Smooth muscle cell (in vitro differentiated cells): ENCODE data around the gene METRN. TPM values are rescaled to one million over a fixed set of nuclear protein-coding genes. Genes with fewer than 3 reads are reported as not detected.

Source experiments
- DNase-seq: peaks from one replicate; lab custom pipeline; 2025; ENCODE audit not compliant: unreplicated experiment; lab: John Stamatoyannopoulos, UW
- H2AFZ ChIP-seq: fragments of 200-600 bp; sonication (generic); 2 replicates; pipeline ENCODE4 v1.6.0; 2016; ENCODE audit warnings: antibody characterized with exemption, low read depth, mild to moderate bottlenecking
- H3F3A ChIP-seq: fragments of 200-600 bp; sonication (generic); 2 replicates; pipeline ENCODE4 v1.6.0; 2017; ENCODE audit warnings: antibody characterized with exemption, low read depth
- H3K27ac ChIP-seq: fragments of 200-600 bp; sonication (generic); 2 replicates; pipeline ENCODE4 v1.5.1; 2016; ENCODE audit warnings: low read depth, mild to moderate bottlenecking
- H3K27me3 ChIP-seq: fragments of 200-600 bp; sonication (generic); 2 replicates; pipeline ENCODE4 v1.6.1; 2016; ENCODE audit warnings: low read depth, mild to moderate bottlenecking
- H3K36me3 ChIP-seq: fragments of 200-600 bp; sonication (generic); 2 replicates; pipeline ENCODE4 v1.5.1; 2016; ENCODE audit warnings: low read depth
- H3K4me1 ChIP-seq: fragments of 200-600 bp; sonication (generic); 2 replicates; pipeline ENCODE4 v1.5.1; 2016; ENCODE audit warnings: low read depth
- H3K4me2 ChIP-seq: fragments of 200-600 bp; sonication (generic); 2 replicates; pipeline ENCODE4 v1.6.0; 2016; ENCODE audit warnings: mild to moderate bottlenecking
- H3K4me3 ChIP-seq: fragments of 200-600 bp; sonication (generic); 2 replicates; pipeline ENCODE4 v1.5.1; 2016; ENCODE audit warnings: mild to moderate bottlenecking
- H3K79me2 ChIP-seq: fragments of 200-600 bp; sonication (generic); 2 replicates; pipeline ENCODE4 v1.6.0; 2016; ENCODE audit warnings: low read depth, mild to moderate bottlenecking
- H3K9ac ChIP-seq: fragments of 200-600 bp; sonication (generic); 2 replicates; pipeline ENCODE4 v1.6.0; 2016; ENCODE audit warnings: low read depth
- H3K9me3 ChIP-seq: fragments of 200-600 bp; sonication (generic); replicated peaks from 2 replicates; pipeline ENCODE4 v1.5.1; 2016; ENCODE audit warnings: low read depth
- H4K20me1 ChIP-seq: fragments of 200-600 bp; sonication (generic); 2 replicates; pipeline ENCODE4 v1.6.0; 2016; ENCODE audit warnings: low read depth
- CTCF ChIP-seq: fragments of 200-600 bp; sonication (generic); IDR thresholded peaks from 2 replicates; pipeline ENCODE4 v1.5.1; 2017; ENCODE audit warnings: borderline replicate concordance, mild to moderate bottlenecking, antibody characterized with exemption; ENCODE audit not compliant: insufficient read depth, poor library complexity, severe bottlenecking
- WGBS: methylation state at CpG from one replicate; pipeline ENCODE4 v1.1.7; 2016; ENCODE audit warnings: low lambda C conversion rate; 5-methylcytosine and 5-hydroxymethylcytosine counted together
- polyA plus RNA-seq: library from polyadenylated mRNA; unstranded; fragments of >200 nt; fragmentation: Nextera tagmentation; extraction: Ambion mirVana; gene quantifications from 2 replicates; pipeline ENCODE4 v1.2.1, GENCODE V29; 2016
- total RNA-seq: library from RNA; depleted of rRNA; stranded (reverse); fragments of >200 nt; gene quantifications from 2 replicates; pipeline ENCODE4 v1.2.3, GENCODE V29; 2014

Gene METRN
- total and polyA plus RNA-seq, 2 experiments from 2014 or later = 30.6 to 193 TPM

DNA sequence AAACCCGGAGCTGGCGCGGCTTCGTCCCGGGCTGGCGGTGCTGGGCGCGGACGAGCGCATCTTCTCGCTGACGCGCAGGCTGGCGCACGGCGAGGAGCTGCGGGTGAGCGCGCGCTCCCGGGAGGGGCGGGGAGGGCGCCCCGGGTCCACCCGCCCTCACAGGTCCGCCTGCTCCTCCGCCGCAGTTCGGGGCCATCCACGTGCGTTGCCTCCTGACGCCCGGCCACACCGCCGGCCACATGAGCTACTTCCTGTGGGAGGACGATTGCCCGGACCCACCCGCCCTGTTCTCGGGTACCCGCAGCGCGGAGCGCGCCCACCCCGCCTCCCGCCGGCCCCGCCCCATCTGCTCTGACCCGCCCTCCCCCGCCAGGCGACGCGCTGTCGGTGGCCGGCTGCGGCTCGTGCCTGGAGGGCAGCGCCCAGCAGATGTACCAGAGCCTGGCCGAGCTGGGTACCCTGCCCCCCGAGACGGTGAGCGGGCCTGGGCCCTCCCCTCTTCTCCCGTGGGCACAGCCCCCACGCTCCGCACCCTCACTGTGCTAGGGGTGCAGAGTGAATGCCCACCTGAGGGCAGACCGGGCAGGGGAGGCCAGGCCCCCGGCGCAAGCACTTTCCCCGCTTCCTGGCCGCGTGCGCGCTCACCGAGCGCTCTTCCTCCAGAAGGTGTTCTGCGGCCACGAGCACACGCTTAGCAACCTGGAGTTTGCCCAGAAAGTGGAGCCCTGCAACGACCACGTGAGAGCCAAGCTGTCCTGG lies 13.4 kb downstream of the METRN start:
- no peaks in the 10 kb centered on the region for H3K27me3 ChIP-seq
- peak overlapping the region; percentile 99 for H3K4me2 ChIP-seq
- no peak overlapping the region for H3K27ac ChIP-seq
- H3K9ac ChIP-seq = peak overlapping the region; percentile 35
- H3K4me1 ChIP-seq = peaks cover 10% of the 10 kb centered on the region
- H4K20me1 ChIP-seq = no peaks in the 10 kb centered on the region
- DNase-seq = peak; percentile 34
- no peak for TF ChIP-seq CTCF
- no peaks in the 10 kb centered on the region for H3K36me3 ChIP-seq
- peak overlapping the region; percentile 69 for H3K4me3 ChIP-seq
- H3K79me2 ChIP-seq = no peaks in the 10 kb centered on the region
- H3K9me3 ChIP-seq = no peaks in the 10 kb centered on the region
- no peak overlapping the region for H2AFZ ChIP-seq
- H3F3A ChIP-seq = peaks cover 4% of the 10 kb centered on the region
- 5% methylated on average over 10 of the region's 80 CpGs for WGBS

DNA sequence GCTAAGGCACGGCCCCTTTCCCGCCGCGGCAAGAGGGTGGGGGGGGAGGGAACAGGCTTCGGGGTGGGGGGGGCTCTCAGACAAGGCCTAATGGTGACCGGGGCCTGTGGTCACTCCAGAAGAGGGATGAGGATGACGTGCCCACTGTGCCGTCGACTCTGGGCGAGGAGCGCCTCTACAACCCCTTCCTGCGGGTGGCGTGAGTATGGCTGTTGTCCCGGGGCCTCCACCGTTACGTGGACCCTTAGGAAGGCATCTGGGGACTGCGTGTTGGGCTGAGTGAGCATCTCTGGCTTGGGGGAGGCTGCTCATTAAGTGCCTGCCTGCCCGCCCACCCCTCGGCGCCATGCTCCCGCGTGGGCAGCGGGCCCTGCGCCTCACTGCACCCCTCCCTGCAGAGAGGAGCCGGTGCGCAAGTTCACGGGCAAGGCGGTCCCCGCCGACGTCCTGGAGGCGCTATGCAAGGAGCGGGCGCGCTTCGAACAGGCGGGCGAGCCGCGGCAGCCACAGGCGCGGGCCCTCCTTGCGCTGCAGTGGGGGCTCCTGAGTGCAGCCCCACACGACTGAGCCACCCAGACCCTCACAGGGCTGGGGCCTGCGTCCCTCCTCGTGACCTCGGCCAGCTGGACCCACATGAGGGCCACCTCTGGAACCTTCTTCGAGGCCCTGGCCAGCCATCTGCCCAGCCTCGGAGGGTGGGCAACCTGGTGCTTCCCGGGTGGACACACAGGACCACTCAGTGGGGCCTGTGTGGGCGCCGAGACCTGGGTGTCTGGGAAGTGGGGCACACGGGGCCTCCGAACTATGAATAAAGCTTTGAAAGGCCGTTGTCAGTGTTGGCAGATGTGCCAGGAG lies 14.2 kb downstream of the METRN start:
- no peak overlapping the region for H2AFZ ChIP-seq
- peaks cover 10% of the 10 kb centered on the region for H3K4me1 ChIP-seq
- H3K4me3 ChIP-seq = peak overlapping the region; percentile 69
- no peaks in the 10 kb centered on the region for H3K36me3 ChIP-seq
- H3K9me3 ChIP-seq = no peaks in the 10 kb centered on the region
- H3K4me2 ChIP-seq = peak overlapping the region; percentile 99
- no peak overlapping the region for H3K9ac ChIP-seq
- H3K27me3 ChIP-seq = no peaks in the 10 kb centered on the region
- H3K79me2 ChIP-seq = no peaks in the 10 kb centered on the region
- no peaks in the 10 kb centered on the region for H4K20me1 ChIP-seq
- peaks cover 4% of the 10 kb centered on the region for H3F3A ChIP-seq
- no peak overlapping the region for H3K27ac ChIP-seq
- no peak for TF ChIP-seq CTCF
- WGBS = 65% methylated on average over 49 of the region's 55 CpGs
- DNase-seq = no peak

DNA sequence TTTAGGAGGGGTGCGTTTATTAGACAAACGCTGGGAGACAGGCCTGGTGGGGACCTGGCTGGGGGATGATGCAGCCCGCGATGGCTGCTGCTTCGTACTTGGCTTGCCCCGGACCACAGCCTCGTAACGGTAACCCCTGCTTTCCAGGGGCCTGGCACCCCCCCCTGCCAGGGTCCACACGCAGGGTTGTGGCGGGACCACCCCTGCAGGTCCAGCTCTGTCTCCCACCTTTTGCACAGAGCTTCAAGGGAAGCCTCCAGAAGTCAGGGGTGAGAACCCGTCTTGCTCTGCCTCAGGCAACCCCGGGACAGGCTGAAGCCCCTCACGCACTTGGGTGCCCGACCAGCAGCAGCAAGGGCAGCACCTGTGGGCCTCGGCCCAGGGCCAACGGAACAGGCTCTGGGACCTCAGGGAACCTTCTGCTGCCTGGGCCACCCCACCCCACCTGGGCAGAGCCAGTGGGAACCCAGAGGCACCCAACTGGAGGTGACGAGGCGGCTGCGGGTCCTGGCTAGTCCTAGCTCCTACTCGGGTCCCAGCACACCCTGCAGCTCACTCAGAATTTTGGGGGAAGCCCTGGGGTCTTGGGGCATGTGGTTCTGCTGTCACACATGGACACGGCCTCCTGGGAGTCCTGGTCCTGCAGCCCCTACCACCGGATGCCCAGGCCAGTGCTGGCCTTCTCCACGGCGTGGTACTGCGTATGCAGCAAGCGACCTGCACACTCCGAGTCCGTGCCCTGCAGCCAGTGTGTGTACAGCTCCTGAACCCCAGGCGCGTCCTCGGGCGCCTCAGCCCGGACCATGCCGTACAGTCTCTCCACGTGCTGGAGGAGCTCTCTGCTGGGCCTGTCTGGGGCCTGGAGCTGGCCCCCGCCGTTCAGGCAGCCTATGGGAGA lies 15.1 kb downstream of the METRN start:
- no peak for DNase-seq
- 96% methylated on average over 37 of the region's 37 CpGs for WGBS
- TF ChIP-seq CTCF = no peak
- Histone ChIP-seq H3K9ac (no peak overlapping the region), H3K79me2 (no peaks in the 10 kb centered on the region), H4K20me1 (no peaks in the 10 kb centered on the region), H3K9me3 (no peaks in the 10 kb centered on the region), H3K27me3 (no peaks in the 10 kb centered on the region), H3K27ac (no peak overlapping the region), H3K4me3 (no peak overlapping the region), H3K36me3 (no peaks in the 10 kb centered on the region), H3K4me1 (peaks cover 10% of the 10 kb centered on the region), H2AFZ (no peak overlapping the region), H3F3A (peaks cover 4% of the 10 kb centered on the region), H3K4me2 (no peak overlapping the region)
